A673 (cell line): ENCODE results near the gene KIF19. TPM values are rescaled to one million over a fixed set of nuclear protein-coding genes. Genes with fewer than 3 reads are reported as not detected.

Experiments
- BruUV-seq: library from RNA; stranded (reverse); fragments of 400-500 nt; replicated peaks from 2 replicates; lab custom pipeline; 2021; lab: Mats Ljungman, UMichigan
- CTCF ChIA-PET: fragments of 300-600 bp; sonication (Branson Sonifier 250); formaldehyde crosslinking; loops from one replicate; lab custom pipeline; 2022; ENCODE audit warnings: antibody characterized with exemption; lab: Charles Lee
- POLR2A ChIA-PET: fragments of 300-600 bp; sonication (Branson Sonifier 250); formaldehyde crosslinking; loops from one replicate; lab custom pipeline; 2022; ENCODE audit warnings: antibody characterized with exemption; ENCODE audit not compliant: low non-redundant PET; lab: Charles Lee
- DNase-seq: peaks from one replicate; pipeline ENCODE4 v3.0.0-alpha.2; 2015; ENCODE audit warnings: low spot score
- H3K27ac ChIP-seq: fragments of 200-600 bp; sonication (generic); 2 replicates; pipeline ENCODE4 v1.5.1; 2016; ENCODE audit warnings: mixed run types, low read depth, mild to moderate bottlenecking, mixed read lengths, antibody characterized with exemption, low read length; ENCODE audit not compliant: poor library complexity, severe bottlenecking
- H3K27me3 ChIP-seq: fragments of 200-600 bp; sonication (generic); replicated peaks from 2 replicates; pipeline ENCODE4 v1.6.1; 2017; ENCODE audit warnings: mixed run types, low read depth, mild to moderate bottlenecking, mixed read lengths, antibody characterized with exemption, low read length; ENCODE audit not compliant: insufficient read depth, poor library complexity
- H3K36me3 ChIP-seq: fragments of 200-600 bp; sonication (generic); 2 replicates; pipeline ENCODE4 v1.6.1; 2016; ENCODE audit warnings: mixed run types, mild to moderate bottlenecking, mixed read lengths, antibody characterized with exemption, low read length; ENCODE audit not compliant: insufficient read depth, poor library complexity, severe bottlenecking
- H3K4me1 ChIP-seq: fragments of 200-600 bp; sonication (generic); 2 replicates; pipeline ENCODE4 v1.6.1; 2017; ENCODE audit warnings: mixed run types, mild to moderate bottlenecking, mixed read lengths, antibody characterized with exemption, low read length; ENCODE audit not compliant: insufficient read depth, poor library complexity, severe bottlenecking
- H3K4me3 ChIP-seq: fragments of 200-600 bp; sonication (generic); 2 replicates; pipeline ENCODE4 v1.5.1; 2016; ENCODE audit warnings: low read depth, mixed run types, mild to moderate bottlenecking, mixed read lengths, low read length; ENCODE audit not compliant: poor library complexity, severe bottlenecking
- H3K9me3 ChIP-seq: fragments of 200-600 bp; sonication (generic); 2 replicates; pipeline ENCODE4 v1.6.1; 2016; ENCODE audit warnings: mixed run types, low read depth, mild to moderate bottlenecking, mixed read lengths, antibody characterized with exemption, low read length; ENCODE audit not compliant: poor library complexity, severe bottlenecking
- CTCF ChIP-seq: fragments of 300-800, 200-600 bp; sonication (generic); conservative IDR thresholded peaks from 2 replicates; pipeline ENCODE4 v1.5.1; 2017; ENCODE audit warnings: low read depth, mild to moderate bottlenecking, antibody characterized with exemption, low read length, moderate library complexity, mixed read lengths
- EZH2 ChIP-seq: fragments of 200-600 bp; sonication (generic); IDR thresholded peaks from 2 replicates; pipeline ENCODE4 v1.6.1; 2017; ENCODE audit warnings: borderline replicate concordance, low read depth, mild to moderate bottlenecking, mixed read lengths, antibody characterized with exemption, low read length; ENCODE audit not compliant: poor library complexity, severe bottlenecking
- intact Hi-C: fragments of 100-400 bp; cut with micrococcal nuclease; formaldehyde crosslinking; loops from one replicate; pipeline ENCODE4 v1.10.0; 2022; ENCODE audit not compliant: unreplicated experiment
- total RNA-seq: library from RNA; stranded (reverse); gene quantifications from 2 replicates; pipeline ENCODE4 v1.2.3, GENCODE V29; 2021

Gene KIF19
- total RNA-seq, 1 experiment from 2014 or later = not detected

DNA sequence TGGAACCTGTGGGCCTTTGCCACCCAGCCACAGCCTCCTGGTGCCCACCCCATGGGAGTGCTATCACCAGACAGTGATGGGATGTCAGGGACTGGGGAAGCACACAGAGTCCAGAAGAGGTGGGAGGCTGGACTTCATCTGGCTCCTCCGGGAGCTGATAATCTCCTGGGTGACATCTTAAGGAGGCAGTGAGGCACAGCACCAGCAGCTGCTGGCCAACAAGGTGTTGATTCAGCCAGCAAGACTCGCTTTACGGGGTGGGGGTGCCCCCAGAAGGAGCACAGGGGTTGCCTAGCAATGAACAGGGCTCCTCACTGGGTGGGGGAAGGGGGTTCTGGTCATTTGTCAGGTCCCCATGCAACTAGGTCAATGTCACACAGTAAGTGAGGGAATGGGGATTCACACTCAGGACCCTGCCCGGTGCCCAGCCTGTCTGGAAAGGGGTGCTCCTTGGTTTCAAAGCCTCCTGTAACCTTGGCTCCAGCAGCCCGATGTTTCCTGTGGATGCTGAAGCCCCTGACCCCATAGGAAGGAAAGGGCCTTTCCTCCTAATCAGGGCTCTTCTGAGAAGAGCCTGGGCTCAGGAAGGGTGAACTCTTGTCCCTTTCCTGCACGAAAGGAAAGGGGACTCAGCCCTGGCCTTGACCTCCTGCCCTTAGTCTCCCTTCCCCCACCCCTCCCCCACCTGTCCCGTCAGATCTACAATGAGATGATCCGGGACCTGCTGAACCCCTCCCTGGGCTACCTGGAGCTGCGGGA lies 17.7 kb downstream of the KIF19 start:
- POLR2A ChIA-PET = no interaction called here

GRCh38 chr17:74344658-74345057 lies 18.6 kb downstream of the KIF19 start:
- Histone ChIP-seq H3K9me3 (no peaks in the 10 kb centered on the region), H3K36me3 (no peaks in the 10 kb centered on the region), H3K4me1 (no peaks in the 10 kb centered on the region), H3K27me3 (peaks cover 18% of the 10 kb centered on the region), H3K4me3 (no peak overlapping the region), H3K27ac (no peak overlapping the region)
- ChIA-PET CTCF (no interaction called here), POLR2A (no interaction called here)
- no peak for DNase-seq
- TF ChIP-seq CTCF (no peak), EZH2 (no peak)
- intact Hi-C loops = no loop called here
- no TSS peak for BruUV-seq

More for the DNA sequence above, 17.7 kb downstream of the KIF19 start:
- Histone ChIP-seq H3K36me3 (no peaks in the 10 kb centered on the region), H3K4me3 (no peak overlapping the region), H3K9me3 (no peaks in the 10 kb centered on the region), H3K4me1 (no peaks in the 10 kb centered on the region), H3K27me3 (peaks cover 9% of the 10 kb centered on the region), H3K27ac (no peak overlapping the region)
- no TSS peak for BruUV-seq
- TF ChIP-seq CTCF (no peak), EZH2 (no peak)
- intact Hi-C loops = no loop called here
- CTCF ChIA-PET = no interaction called here
- no peak for DNase-seq

GRCh38 chr17:74345433-74346241 lies 19.6 kb downstream of the KIF19 start:
- ChIA-PET CTCF (interaction anchor here (0.7 kb wide), 1 partner anchor 46 kb away, joined by 3 read pairs; no protein-coding TSS in a partner anchor), POLR2A (no interaction called here)
- no TSS peak for BruUV-seq
- Histone ChIP-seq H3K36me3 (no peaks in the 10 kb centered on the region), H3K4me3 (no peak overlapping the region), H3K9me3 (no peaks in the 10 kb centered on the region), H3K27me3 (peaks cover 26% of the 10 kb centered on the region), H3K4me1 (no peaks in the 10 kb centered on the region), H3K27ac (no peak overlapping the region)
- no peak for TF ChIP-seq CTCF
- no peak for TF ChIP-seq EZH2
- DNase-seq = no peak
- intact Hi-C loops = no loop called here
